Activated naive CD8-positive, alpha-beta T cell treated with anti-CD3 and anti-CD28 coated beads for 36 hours (primary cell): Measurements from ENCODE around the gene FAM3C. TPM values are rescaled to one million over a fixed set of nuclear protein-coding genes. Genes with fewer than 3 reads are reported as not detected.
A peak's percentile ranks its signal among the peaks of the same experiment; 100 is the strongest.
"Not testable (repeated sequence)": the region's sequence is repeated elsewhere in the genome, so short reads cannot be mapped to it uniquely, and the experiment has no call there.

Source experiments
- DNase-seq: peaks from one replicate; pipeline ENCODE4 v3.0.0; 2021
- H3K27ac Mint-ChIP-seq: one replicate; pipeline ENCODE4 v1.8.0; 2022; ENCODE audit warnings: mild to moderate bottlenecking, moderate library complexity, mixed read lengths
- H3K27me3 Mint-ChIP-seq: one replicate; pipeline ENCODE4 v1.8.0; 2022; ENCODE audit warnings: mild to moderate bottlenecking, mixed read lengths
- H3K36me3 Mint-ChIP-seq: one replicate; pipeline ENCODE4 v1.8.0; 2021; ENCODE audit warnings: mild to moderate bottlenecking, mixed read lengths
- H3K4me1 Mint-ChIP-seq: one replicate; pipeline ENCODE4 v1.8.0; 2021; ENCODE audit warnings: mixed read lengths
- H3K4me3 Mint-ChIP-seq: one replicate; pipeline ENCODE4 v1.8.0; 2022; ENCODE audit warnings: mild to moderate bottlenecking, moderate library complexity, mixed read lengths
- H3K9me3 Mint-ChIP-seq: one replicate; pipeline ENCODE4 v1.8.0; 2022; ENCODE audit warnings: mixed read lengths
- total RNA-seq, 2 experiments: library from RNA; stranded (reverse); gene quantifications; one replicate each; pipeline ENCODE4 v1.2.3, GENCODE V29; 2021

The FAM3C gene
- 10 to 100 TPM; 25.7 to 27.0 TPM for total RNA-seq

- peak; percentile 93 for DNase-seq
- H3K36me3 Mint-ChIP-seq, result peaks cover 19% of the 10 kb centered on the region
- H3K4me3 Mint-ChIP-seq, result peak within 1 kb of the TSS; percentile 92
- peaks cover 32% of the 10 kb centered on the region for H3K4me1 Mint-ChIP-seq
- peak within 1 kb of the TSS; percentile 90 for H3K27ac Mint-ChIP-seq
- peaks cover 6% of the 10 kb centered on the region for H3K9me3 Mint-ChIP-seq
- H3K27me3 Mint-ChIP-seq, result no peaks in the 10 kb centered on the region
Observed at GRCh38 chr7:121395961-121396757, at the start of gene FAM3C. TSS of gene FAM3C (minus strand) at chr7:121396308. CDS start at chr7:121382969, 13,339 bp downstream.

- Mint-ChIP-seq H3K4me1 (peaks cover 23% of the 10 kb centered on the region), H3K36me3 (peaks cover 13% of the 10 kb centered on the region), H3K27ac (peak overlapping the region; percentile 1), H3K4me3 (no peak overlapping the region), H3K9me3 (peaks cover 9% of the 10 kb centered on the region), H3K27me3 (no peaks in the 10 kb centered on the region)
- DNase-seq, result peak; percentile 2
Observed at GRCh38 chr7:121442845-121443244, 46.7 kb upstream of the FAM3C start.

- Mint-ChIP-seq H3K27me3 (no peaks in the 10 kb centered on the region), H3K4me3 (no peak overlapping the region), H3K4me1 (peaks cover 24% of the 10 kb centered on the region), H3K36me3 (peaks cover 13% of the 10 kb centered on the region), H3K9me3 (peaks cover 9% of the 10 kb centered on the region), H3K27ac (peak overlapping the region; percentile 57)
- DNase-seq, result no peak
Observed at GRCh38 chr7:121440857-121441503, 44.9 kb upstream of the FAM3C start.

- H3K9me3 Mint-ChIP-seq, H3K27me3 Mint-ChIP-seq: not testable (repeated sequence)
- peak; percentile 56 for DNase-seq
- Mint-ChIP-seq H3K4me3 (peak overlapping the region; percentile 40), H3K4me1 (peaks cover 24% of the 10 kb centered on the region), H3K36me3 (peaks cover 13% of the 10 kb centered on the region), H3K27ac (peak overlapping the region; percentile 65)
Observed at GRCh38 chr7:121438043-121438955, 42.2 kb upstream of the FAM3C start.

GRCh38 chr7:121437470-121437869, 41.4 kb upstream of the FAM3C start:
- Mint-ChIP-seq H3K4me3 (no peak overlapping the region), H3K27ac (no peak overlapping the region), H3K9me3 (peaks cover 9% of the 10 kb centered on the region), H3K4me1 (peaks cover 21% of the 10 kb centered on the region), H3K27me3 (no peaks in the 10 kb centered on the region), H3K36me3 (peaks cover 13% of the 10 kb centered on the region)
- no peak for DNase-seq

GRCh38 chr7:121436688-121437087, 40.6 kb upstream of the FAM3C start:
- H3K4me3 Mint-ChIP-seq, result no peak overlapping the region
- DNase-seq, result no peak
- peaks cover 9% of the 10 kb centered on the region for H3K9me3 Mint-ChIP-seq
- peaks cover 13% of the 10 kb centered on the region for H3K36me3 Mint-ChIP-seq
- no peaks in the 10 kb centered on the region for H3K27me3 Mint-ChIP-seq
- peaks cover 21% of the 10 kb centered on the region for H3K4me1 Mint-ChIP-seq
- no peak overlapping the region for H3K27ac Mint-ChIP-seq

- Mint-ChIP-seq H3K4me3 (no peak overlapping the region), H3K27me3 (no peaks in the 10 kb centered on the region), H3K36me3 (peaks cover 10% of the 10 kb centered on the region), H3K27ac (no peak overlapping the region), H3K9me3 (peaks cover 9% of the 10 kb centered on the region), H3K4me1 (peaks cover 15% of the 10 kb centered on the region)
- DNase-seq, result no peak
Observed at GRCh38 chr7:121436136-121436535, 40.0 kb upstream of the FAM3C start.

- peaks cover 11% of the 10 kb centered on the region for H3K4me1 Mint-ChIP-seq
- no peaks in the 10 kb centered on the region for H3K9me3 Mint-ChIP-seq
- no peak overlapping the region for H3K4me3 Mint-ChIP-seq
- no peaks in the 10 kb centered on the region for H3K36me3 Mint-ChIP-seq
- H3K27me3 Mint-ChIP-seq, result no peaks in the 10 kb centered on the region
- no peak overlapping the region for H3K27ac Mint-ChIP-seq
- DNase-seq, result no peak
Observed at GRCh38 chr7:121433775-121434174, 37.7 kb upstream of the FAM3C start.

- not testable (repeated sequence) for DNase-seq, H3K9me3 Mint-ChIP-seq, H3K4me3 Mint-ChIP-seq, H3K27me3 Mint-ChIP-seq, H3K27ac Mint-ChIP-seq, H3K36me3 Mint-ChIP-seq, H3K4me1 Mint-ChIP-seq
Observed at GRCh38 chr7:121432486-121432885, 36.4 kb upstream of the FAM3C start.

GRCh38 chr7:121431996-121432395, 35.9 kb upstream of the FAM3C start:
- Mint-ChIP-seq H3K36me3 (no peaks in the 10 kb centered on the region), H3K9me3 (no peaks in the 10 kb centered on the region), H3K4me1 (no peaks in the 10 kb centered on the region), H3K27ac (no peak overlapping the region), H3K27me3 (no peaks in the 10 kb centered on the region), H3K4me3 (no peak overlapping the region)
- no peak for DNase-seq

GRCh38 chr7:121431389-121431995, 35.4 kb upstream of the FAM3C start:
- DNase-seq, result no peak
- H3K36me3 Mint-ChIP-seq, result no peaks in the 10 kb centered on the region
- no peaks in the 10 kb centered on the region for H3K27me3 Mint-ChIP-seq
- no peaks in the 10 kb centered on the region for H3K9me3 Mint-ChIP-seq
- no peak overlapping the region for H3K27ac Mint-ChIP-seq
- H3K4me3 Mint-ChIP-seq, result no peak overlapping the region
- H3K4me1 Mint-ChIP-seq, result no peaks in the 10 kb centered on the region

GRCh38 chr7:121430558-121430957, 34.5 kb upstream of the FAM3C start:
- H3K36me3 Mint-ChIP-seq, result no peaks in the 10 kb centered on the region
- H3K27me3 Mint-ChIP-seq, result peaks cover 4% of the 10 kb centered on the region
- H3K27ac Mint-ChIP-seq, result no peak overlapping the region
- DNase-seq, result no peak
- no peaks in the 10 kb centered on the region for H3K9me3 Mint-ChIP-seq
- H3K4me3 Mint-ChIP-seq, result no peak overlapping the region
- H3K4me1 Mint-ChIP-seq, result no peaks in the 10 kb centered on the region

- Mint-ChIP-seq H3K27me3 (peaks cover 5% of the 10 kb centered on the region), H3K36me3 (no peaks in the 10 kb centered on the region), H3K27ac (no peak overlapping the region), H3K9me3 (no peaks in the 10 kb centered on the region), H3K4me1 (no peaks in the 10 kb centered on the region), H3K4me3 (no peak overlapping the region)
- DNase-seq, result no peak
Observed at GRCh38 chr7:121429798-121430197, 33.7 kb upstream of the FAM3C start.

GRCh38 chr7:121428855-121429489, 32.9 kb upstream of the FAM3C start:
- Mint-ChIP-seq H3K9me3 (no peaks in the 10 kb centered on the region), H3K36me3 (no peaks in the 10 kb centered on the region), H3K4me1 (no peaks in the 10 kb centered on the region), H3K27me3 (peaks cover 11% of the 10 kb centered on the region), H3K4me3 (no peak overlapping the region), H3K27ac (no peak overlapping the region)
- DNase-seq, result no peak
